A549 (cell line): ENCODE measurements around the gene HPSE. TPM values are rescaled to one million over a fixed set of nuclear protein-coding genes. Genes with fewer than 3 reads are reported as not detected.
"Not testable (repeated sequence)": the region's sequence is repeated elsewhere in the genome, so short reads cannot be mapped to it uniquely, and the experiment has no call there.

Experiments
- ATAC-seq, 2 experiments: fragments of 200-7000 bp in 1 of 2; fragments of >200 bp in 1 of 2; cut with Nextera tagmentation in 1 of 2; cut with Tn5 transposase in 1 of 2; 3 replicates each; pipeline versions ENCODE4 v1.8.0 to v1.9.1; 2018 to 2020; ENCODE audit warnings: mild to moderate bottlenecking in 1 of 2, moderate library complexity in 1 of 2
- CTCF ChIA-PET: fragments of 300-600 bp; sonication (Branson Sonifier 250); formaldehyde crosslinking; extraction: SDS; loops from one replicate; lab custom pipeline; 2021; ENCODE audit warnings: antibody characterized with exemption, inconsistent platforms; lab: Yijun Ruan, JAX
- POLR2A ChIA-PET: fragments of 350-600 bp; formaldehyde crosslinking; extraction: SDS; loops from one replicate; lab custom pipeline; 2021; ENCODE audit warnings: antibody characterized with exemption, inconsistent platforms; lab: Yijun Ruan, JAX
- DNase-seq, 2 experiments: peaks; one replicate each; pipeline versions ENCODE4 v3.0.0 to v3.0.0-alpha.2; 2011 to 2016; ENCODE audit warnings: low read depth in 1 of 2, low spot score in 1 of 2
- FAIRE-seq: peaks from 2 replicates; lab custom pipeline; 2011; peaks lifted over from hg19 to GRCh38; lab: Jason Lieb, UNC
- H3K27ac ChIP-seq, 2 experiments: fragments of >200 bp; sonication (Bioruptor Twin); formaldehyde crosslinking; 3 replicates each; pipeline ENCODE4 v1.5.1; 2016 to 2017
- H3K4me1 ChIP-seq: fragments of >200 bp; sonication (Bioruptor Twin); formaldehyde crosslinking; 3 replicates; pipeline ENCODE4 v1.6.1; 2016
- H3K4me2 ChIP-seq: fragments of >200 bp; sonication (Bioruptor Twin); formaldehyde crosslinking; 3 replicates; pipeline ENCODE4 v1.6.1; 2016
- H3K4me3 ChIP-seq: fragments of >200 bp; sonication (Bioruptor Twin); formaldehyde crosslinking; 3 replicates; pipeline ENCODE4 v1.5.1; 2016
- H3K9me3 ChIP-seq: fragments of >200 bp; sonication (Bioruptor Twin); formaldehyde crosslinking; 3 replicates; pipeline ENCODE4 v1.6.1; 2016
- BHLHE40 ChIP-seq: IDR thresholded peaks from 2 replicates; pipeline ENCODE4 v1.6.1; 2012; ENCODE audit warnings: low read depth, low read length, inconsistent platforms
- CHD4 ChIP-seq: fragments of 200-600 bp; sonication (generic); IDR thresholded peaks from 2 replicates; pipeline ENCODE4 v1.6.1; 2016; ENCODE audit warnings: antibody characterized with exemption, mild to moderate bottlenecking, borderline replicate concordance
- EHMT2 ChIP-seq: fragments of 200-600 bp; sonication (generic); IDR thresholded peaks from 2 replicates; pipeline ENCODE4 v1.6.1; 2016; ENCODE audit warnings: antibody characterized with exemption, low read depth, mild to moderate bottlenecking, moderate library complexity
- FOXS1 ChIP-seq: fragments of 250-450 bp; sonication (Bioruptor Pico); IDR thresholded peaks from 2 replicates; pipeline ENCODE4 v1.5.0; 2020; ENCODE audit warnings: mild to moderate bottlenecking, moderate library complexity
- GATA3 ChIP-seq: IDR thresholded peaks from 2 replicates; pipeline ENCODE4 v1.6.1; 2012; ENCODE audit warnings: borderline replicate concordance
- HDAC2 ChIP-seq: fragments of 200-600 bp; sonication (generic); IDR thresholded peaks from 2 replicates; pipeline ENCODE4 v1.6.1; 2016
- HOXA7 ChIP-seq: fragments of 250-450 bp; sonication (Bioruptor Pico); IDR thresholded peaks from 2 replicates; pipeline ENCODE4 v1.5.0; 2020; ENCODE audit warnings: mild to moderate bottlenecking, moderate library complexity
- HOXB5 ChIP-seq: fragments of 250-450 bp; sonication (Bioruptor Pico); IDR thresholded peaks from 2 replicates; pipeline ENCODE4 v1.5.0; 2020; ENCODE audit warnings: mild to moderate bottlenecking, moderate library complexity
- JUN ChIP-seq, 2 experiments: fragments of >200 bp; sonication (Bioruptor Twin); formaldehyde crosslinking; IDR thresholded peaks; 2 replicates in 1 of 2; 3 replicates in 1 of 2; pipeline ENCODE4 v1.6.1; 2016 to 2017
- NPAS2 ChIP-seq: fragments of 250-450 bp; sonication (Bioruptor Pico); IDR thresholded peaks from 2 replicates; pipeline ENCODE4 v1.8.0; 2022; ENCODE audit warnings: mild to moderate bottlenecking, moderate library complexity, borderline replicate concordance
- PHF8 ChIP-seq: fragments of 200-600 bp; sonication (generic); IDR thresholded peaks from 2 replicates; pipeline ENCODE4 v1.6.1; 2016; ENCODE audit warnings: low read depth, mild to moderate bottlenecking, antibody characterized with exemption, moderate library complexity, borderline replicate concordance
- RAD21 ChIP-seq, 2 experiments: fragments of >200 bp in 1 of 2; sonication (Bioruptor Twin) in 1 of 2; formaldehyde crosslinking in 1 of 2; IDR thresholded peaks in 1 of 2; conservative IDR thresholded peaks in 1 of 2; 2 replicates in 1 of 2; 3 replicates in 1 of 2; pipeline ENCODE4 v1.6.1; 2012 to 2018; ENCODE audit warnings: inconsistent platforms in 1 of 2
- RCOR1 ChIP-seq: fragments of 150-350 bp; IDR thresholded peaks from 2 replicates; pipeline ENCODE4 v1.6.1; 2014; ENCODE audit warnings: antibody characterized with exemption, low read length, low read depth
- RFX5 ChIP-seq: fragments of 450-650 bp; IDR thresholded peaks from 2 replicates; pipeline ENCODE4 v1.7.1; 2014; ENCODE audit warnings: antibody characterized with exemption, mild to moderate bottlenecking, moderate library complexity
- SMC3 ChIP-seq: fragments of >200 bp; sonication (Bioruptor Twin); formaldehyde crosslinking; IDR thresholded peaks from 3 replicates; pipeline ENCODE4 v1.6.1; 2018; ENCODE audit warnings: inconsistent platforms
- SREBF2 ChIP-seq: fragments of 450-650 bp; IDR thresholded peaks from 2 replicates; pipeline ENCODE4 v1.6.1; 2014; ENCODE audit warnings: mild to moderate bottlenecking, moderate library complexity
- ZC3H11A ChIP-seq: fragments of 450-650 bp; IDR thresholded peaks from 2 replicates; pipeline ENCODE4 v1.6.1; 2014; ENCODE audit warnings: antibody characterized with exemption, mild to moderate bottlenecking
- ZSCAN20 ChIP-seq: fragments of 250-450 bp; sonication (Bioruptor Pico); IDR thresholded peaks from 2 replicates; pipeline ENCODE4 v1.8.0; 2022; ENCODE audit warnings: mild to moderate bottlenecking, moderate library complexity
- WGBS: methylation state at CpG from one replicate; pipeline ENCODE4 v1.1.6; 2017; ENCODE audit errors: missing lambda C conversion rate; 5-methylcytosine and 5-hydroxymethylcytosine counted together
- polyA plus RNA-seq, 4 experiments: library from polyadenylated mRNA; depleted of rRNA in 3 of 4; stranded (reverse); fragments of >200 nt; fragmentation: RNase III in 1 of 4; extraction: RNeasy Plus Mini Kit Qiagen cat#74134 plus additional on column Dnase treatment in 1 of 4; gene quantifications; 2 replicates in 3 of 4; 3 replicates in 1 of 4; pipeline ENCODE4 v1.2.3, GENCODE V29; 2011 to 2017
- TF ChIP-seq, protein P1 (sequence below): IDR thresholded peaks from 2 replicates; pipeline ENCODE4 v1.6.1; 2012

HPSE gene
- polyA plus RNA-seq, 2 of the 4 experiments (the other 2 are of a cell fraction): 0.72 to 1.7 TPM

DNA sequence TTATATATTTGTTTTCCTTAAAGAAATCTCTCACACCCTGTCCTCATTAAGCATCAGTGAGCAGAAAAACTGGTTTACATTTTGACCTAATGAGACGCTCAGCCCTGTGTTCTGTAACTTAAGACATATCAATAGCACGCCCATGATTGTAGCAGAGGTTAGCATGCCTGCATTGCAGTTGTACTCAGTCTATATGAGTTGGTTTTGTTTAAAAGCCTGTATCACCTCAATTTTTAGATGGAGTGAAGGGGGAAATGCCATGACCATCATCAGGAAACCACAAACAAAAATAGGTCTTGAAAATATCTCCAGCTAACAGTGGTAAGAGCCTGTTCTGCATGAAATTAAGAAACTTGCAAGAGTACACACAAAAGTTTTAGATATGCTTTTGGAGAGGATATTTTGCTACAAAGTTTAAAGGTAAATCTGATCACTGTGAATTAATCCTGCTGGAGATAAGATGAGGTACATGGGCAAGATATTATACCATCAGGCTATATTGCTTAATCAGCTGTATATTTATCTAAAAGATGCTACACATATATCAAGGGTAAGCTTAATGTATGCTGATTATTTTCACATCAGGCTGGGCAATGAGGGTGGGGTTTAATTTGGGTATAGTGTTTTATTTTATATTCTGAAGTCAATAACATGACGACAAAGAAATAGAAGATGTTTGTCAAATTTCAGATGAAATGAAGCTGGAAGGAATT lies 36.9 kb downstream of the HPSE start:
- Histone ChIP-seq H3K4me1 (no peaks in the 10 kb centered on the region), H3K9me3 (no peaks in the 10 kb centered on the region), H3K4me3 (no peak overlapping the region), H3K27ac (no peak overlapping the region), H3K4me2 (no peak overlapping the region)
- POLR2A ChIA-PET: no interaction called here
- FAIRE-seq (no peak), ATAC-seq (no peak), DNase-seq (no peak)
- 84% methylated on average over 3 of the region's 3 CpGs for WGBS
- CTCF ChIA-PET: no interaction called here
- no peak for TF ChIP-seq HOXB5
- no peak for TF ChIP-seq PHF8
- TF ChIP-seq EHMT2: no peak
- no peak for TF ChIP-seq ZSCAN20 (CRISPR knock-in tag)
- no peak for TF ChIP-seq GATA3
- TF ChIP-seq RFX5: no peak

DNA sequence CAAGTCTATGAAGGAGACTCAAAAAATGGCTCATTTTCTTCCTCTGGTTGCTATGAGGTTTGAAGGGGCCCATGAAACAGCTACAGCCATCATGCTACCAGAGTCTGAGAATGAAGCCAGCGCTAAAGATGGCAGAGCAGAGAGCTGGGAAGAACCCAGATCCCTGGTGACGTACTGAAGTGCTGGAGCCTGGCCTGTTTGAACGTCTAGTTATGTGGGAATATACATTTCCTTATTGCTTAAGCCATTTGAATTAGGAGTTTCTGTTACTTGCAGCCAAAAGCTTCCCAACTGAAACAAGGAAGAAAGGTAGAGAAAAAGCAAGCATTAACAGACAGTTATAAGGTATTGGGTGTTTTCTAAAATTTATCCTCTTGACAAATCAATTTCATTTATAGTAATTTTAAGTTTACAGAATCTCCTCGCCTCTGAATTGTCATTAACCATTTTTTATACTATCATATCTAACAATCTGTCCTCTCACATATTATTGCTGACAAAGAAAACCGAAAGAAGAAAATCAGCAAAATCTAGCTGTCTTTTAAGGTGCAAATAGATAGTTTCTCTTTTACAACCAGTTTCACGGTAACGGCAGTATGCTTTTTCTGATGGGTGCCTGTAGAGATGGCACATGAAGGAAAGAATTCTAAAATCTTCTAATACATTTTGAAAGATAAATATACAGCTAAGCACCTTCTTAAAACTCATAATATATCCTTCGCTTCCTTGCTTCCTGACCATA lies 41.2 kb downstream of the HPSE start:
- Histone ChIP-seq H3K4me3 (no peak overlapping the region), H3K9me3 (no peaks in the 10 kb centered on the region), H3K4me1 (no peaks in the 10 kb centered on the region), H3K27ac (no peak overlapping the region), H3K4me2 (no peak overlapping the region)
- DNase-seq (no peak), ATAC-seq (no peak), FAIRE-seq (no peak)
- 71% methylated on average over 8 of the region's 8 CpGs for WGBS
- POLR2A ChIA-PET: interaction anchor here (2.4 kb wide), 1 partner anchor 9 kb away, joined by 9 read pairs; the partner anchor contains the start of gene COQ2
- TF ChIP-seq CHD4 (no peak), FOXS1 (no peak), SMC3 (no peak), ZC3H11A (no peak), RAD21 (conservative IDR thresholded peaks at IDR 0.05 in 1 of 2, IDR thresholded peaks at IDR 0.05 in 1 of 2) (no peak), JUN (IDR thresholded peaks at IDR 0.05) (no peak), RFX5 (no peak), RCOR1 (no peak), SREBF2 (no peak), NPAS2 (no peak), HOXA7 (CRISPR knock-in tag) (no peak), HDAC2 (no peak), BHLHE40 (no peak)
- TF ChIP-seq, protein P1, sequence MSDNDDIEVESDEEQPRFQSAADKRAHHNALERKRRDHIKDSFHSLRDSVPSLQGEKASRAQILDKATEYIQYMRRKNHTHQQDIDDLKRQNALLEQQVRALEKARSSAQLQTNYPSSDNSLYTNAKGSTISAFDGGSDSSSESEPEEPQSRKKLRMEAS: no peak
- CTCF ChIA-PET: interaction anchor here (1.2 to 1.8 kb wide), 2 partner anchors 9 to 10 kb away, joined by 4 read pairs; partner anchors contain the start of gene COQ2

GRCh38 chr4:83290059-83290774 lies 44.4 kb downstream of the HPSE start:
- FAIRE-seq, ATAC-seq, POLR2A ChIA-PET, H3K9me3 ChIP-seq, H3K4me1 ChIP-seq, H3K4me3 ChIP-seq, H3K27ac ChIP-seq, DNase-seq, H3K4me2 ChIP-seq: not testable (repeated sequence)
- CTCF ChIA-PET: interaction anchor here (1.5 kb wide), 2 partner anchors 8 to 10 kb away, joined by 4 to 5 read pairs; no protein-coding TSS in a partner anchor
- WGBS: 51% methylated on average over 3 of the region's 3 CpGs

DNA sequence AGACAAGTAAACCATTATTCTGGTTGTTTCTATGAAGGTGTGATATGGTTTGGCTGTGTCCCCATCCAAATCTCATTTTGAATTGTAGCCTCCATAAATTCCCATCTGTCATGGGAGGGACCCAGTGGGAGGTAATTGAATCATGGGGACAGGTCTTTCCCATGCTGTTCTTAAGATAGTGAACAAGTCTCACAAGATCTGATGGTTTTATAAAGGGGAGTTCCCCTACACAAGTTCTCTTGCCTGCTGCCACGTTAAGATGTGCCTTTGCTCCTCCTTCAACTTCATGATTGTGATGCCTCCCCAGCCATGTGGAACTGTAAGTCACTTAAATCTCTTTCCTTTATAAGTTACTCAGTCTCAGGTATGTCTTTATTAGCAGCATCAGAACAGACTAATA lies 46.3 kb downstream of the HPSE start:
- 26% methylated on average over 1 of the region's 1 CpG for WGBS
- H3K4me1 ChIP-seq, ATAC-seq, H3K4me3 ChIP-seq, H3K27ac ChIP-seq, H3K9me3 ChIP-seq, POLR2A ChIA-PET, H3K4me2 ChIP-seq, FAIRE-seq, CTCF ChIA-PET, DNase-seq: not testable (repeated sequence)
